Measurements from ENCODE around the gene WLS.

WLS gene

GRCh38 chr1:68128820-68129219, 103.5 kb downstream of the WLS start:
- no peak for DNase-seq

GRCh38 chr1:68128157-68128556, 104.2 kb downstream of the WLS start:
- DNase-seq = no peak

- no peak for DNase-seq
Measured at GRCh38 chr1:68121536-68121935, 110.8 kb downstream of the WLS start.

- no peak for DNase-seq
Measured at GRCh38 chr1:68120136-68120791, 112.1 kb downstream of the WLS start.

GRCh38 chr1:68119445-68119844, 112.9 kb downstream of the WLS start:
- no peak for DNase-seq

- no peak for DNase-seq
Measured at GRCh38 chr1:68117416-68117815, 114.9 kb downstream of the WLS start.

GRCh38 chr1:68116643-68117235, 115.6 kb downstream of the WLS start:
- DNase-seq = no peak

- DNase-seq = no peak
Measured at GRCh38 chr1:68115308-68115707, 117.0 kb downstream of the WLS start.

GRCh38 chr1:68113966-68114365, 118.4 kb downstream of the WLS start:
- no peak for DNase-seq

GRCh38 chr1:68112835-68113243, 119.5 kb downstream of the WLS start:
- DNase-seq = no peak

- no peak for DNase-seq
Measured at GRCh38 chr1:68111519-68112436, 120.5 kb downstream of the WLS start.

GRCh38 chr1:68107771-68108170, 124.6 kb downstream of the WLS start:
- no peak for DNase-seq

GRCh38 chr1:68103884-68104554, 128.3 kb downstream of the WLS start:
- no peak for DNase-seq

- DNase-seq = no peak
Measured at GRCh38 chr1:68103011-68103545, 129.2 kb downstream of the WLS start.

GRCh38 chr1:68101829-68102228, 130.5 kb downstream of the WLS start:
- no peak for DNase-seq

GRCh38 chr1:68100571-68100970, 131.8 kb downstream of the WLS start:
- no peak for DNase-seq

GRCh38 chr1:68093737-68094136, 138.6 kb downstream of the WLS start:
- no peak for DNase-seq

GRCh38 chr1:68087184-68087583, 145.1 kb downstream of the WLS start:
- no peak for DNase-seq

- DNase-seq = no peak
Measured at GRCh38 chr1:68085752-68086151, 146.6 kb downstream of the WLS start.

- DNase-seq = no peak
Measured at GRCh38 chr1:68083686-68084085, 148.6 kb downstream of the WLS start.

GRCh38 chr1:68081775-68082283, 150.5 kb downstream of the WLS start:
- no peak for DNase-seq

- no peak for DNase-seq
Measured at GRCh38 chr1:68078647-68079046, 153.7 kb downstream of the WLS start.

Measured in GF-D8 (cell line).